GM23338 (cell line): ENCODE measurements around the gene PKD1. TPM values are rescaled to one million over a fixed set of nuclear protein-coding genes. Genes with fewer than 3 reads are reported as not detected.

Source experiments
- ATAC-seq: fragments of 200-7000 bp; cut with Tn5 transposase; 3 replicates; pipeline ENCODE4 v1.9.1; 2020
- DNase-seq: peaks from one replicate; pipeline ENCODE4 v3.0.0-alpha.2; 2015; ENCODE audit warnings: low spot score
- H2AFZ ChIP-seq: fragments of 200-600 bp; sonication (generic); 2 replicates; pipeline ENCODE4 v1.8.0; 2016; ENCODE audit warnings: antibody characterized with exemption, mild to moderate bottlenecking, moderate library complexity
- H3F3A ChIP-seq: fragments of 200-600 bp; sonication (generic); replicated peaks from 2 replicates; pipeline ENCODE4 v1.8.0; 2017; ENCODE audit warnings: antibody characterized with exemption, mixed run types, low read depth
- H3K27ac ChIP-seq: fragments of 200-600 bp; sonication (generic); 2 replicates; pipeline ENCODE4 v1.6.1; 2016; ENCODE audit warnings: low read depth
- H3K27me3 ChIP-seq: fragments of 200-600 bp; sonication (generic); 2 replicates; pipeline ENCODE4 v1.8.0; 2016; ENCODE audit warnings: mild to moderate bottlenecking, mixed run types, moderate library complexity; ENCODE audit not compliant: insufficient read depth
- H3K36me3 ChIP-seq: fragments of 200-600 bp; sonication (generic); 2 replicates; pipeline ENCODE4 v1.8.0; 2016; ENCODE audit warnings: mild to moderate bottlenecking; ENCODE audit not compliant: insufficient read depth
- H3K4me1 ChIP-seq: fragments of 200-600 bp; sonication (generic); 2 replicates; pipeline ENCODE4 v1.8.0; 2016; ENCODE audit warnings: mild to moderate bottlenecking, moderate library complexity; ENCODE audit not compliant: insufficient read depth
- H3K4me2 ChIP-seq: fragments of 200-600 bp; sonication (generic); 2 replicates; pipeline ENCODE4 v1.7.1; 2017; ENCODE audit warnings: mixed run types
- H3K4me3 ChIP-seq: fragments of 200-600 bp; sonication (generic); 2 replicates; pipeline ENCODE4 v1.6.1; 2016; ENCODE audit warnings: mixed run types
- H3K79me2 ChIP-seq: fragments of 200-600 bp; sonication (generic); replicated peaks from 2 replicates; pipeline ENCODE4 v1.8.0; 2017; ENCODE audit warnings: mild to moderate bottlenecking; ENCODE audit not compliant: insufficient read depth
- H3K9me2 ChIP-seq: fragments of 200-600 bp; sonication (generic); 2 replicates; pipeline ENCODE4 v1.8.0; 2017; ENCODE audit not compliant: insufficient read depth
- H4K20me1 ChIP-seq: fragments of 200-600 bp; sonication (generic); replicated peaks from 2 replicates; pipeline ENCODE4 v1.8.0; 2017; ENCODE audit warnings: mild to moderate bottlenecking; ENCODE audit not compliant: insufficient read depth
- H3K27ac Mint-ChIP-seq: 2 replicates; pipeline ENCODE4 v1.8.0; 2020; ENCODE audit warnings: inconsistent platforms, mild to moderate bottlenecking, moderate library complexity, mixed read lengths
- H3K27me3 Mint-ChIP-seq: 3 replicates; pipeline ENCODE4 v1.8.0; 2022; ENCODE audit warnings: low read depth, mild to moderate bottlenecking, moderate library complexity, mixed read lengths, inconsistent platforms; ENCODE audit not compliant: insufficient read depth, poor library complexity
- H3K36me3 Mint-ChIP-seq: 3 replicates; pipeline ENCODE4 v1.8.0; 2021; ENCODE audit warnings: low read depth, mild to moderate bottlenecking, inconsistent platforms, moderate library complexity, mixed read lengths
- H3K4me1 Mint-ChIP-seq: 3 replicates; pipeline ENCODE4 v1.8.0; 2020; ENCODE audit warnings: mild to moderate bottlenecking, inconsistent platforms, mixed read lengths
- H3K4me3 Mint-ChIP-seq: 3 replicates; pipeline ENCODE4 v1.8.0; 2021; ENCODE audit warnings: moderate library complexity, mild to moderate bottlenecking, inconsistent platforms, mixed read lengths
- H3K9me3 Mint-ChIP-seq: 3 replicates; pipeline ENCODE4 v1.8.0; 2020; ENCODE audit warnings: moderate library complexity, mild to moderate bottlenecking, inconsistent platforms, mixed read lengths
- CREB1 ChIP-seq: fragments of 250-450 bp; sonication (Bioruptor Pico); IDR thresholded peaks from 2 replicates; pipeline ENCODE4 v1.5.0; 2020; ENCODE audit warnings: low read depth, mild to moderate bottlenecking, moderate library complexity
- ETS1 ChIP-seq: IDR thresholded peaks from 2 replicates; pipeline ENCODE4 v1.6.1; 2016; ENCODE audit warnings: antibody characterized with exemption
- EZH2 ChIP-seq: fragments of 200-600 bp; sonication (generic); IDR thresholded peaks from one replicate; pipeline ENCODE4 v1.8.0; 2017; ENCODE audit warnings: antibody characterized with exemption, mild to moderate bottlenecking, low read depth; ENCODE audit not compliant: unreplicated experiment
- EZH2phosphoT487 ChIP-seq: fragments of 200-600 bp; sonication (generic); IDR thresholded peaks from one replicate; pipeline ENCODE4 v1.8.1; 2018; ENCODE audit warnings: antibody characterized with exemption; ENCODE audit not compliant: unreplicated experiment
- JUNB ChIP-seq: IDR thresholded peaks from one replicate; pipeline ENCODE4 v1.6.1; 2016; ENCODE audit warnings: antibody characterized with exemption; ENCODE audit not compliant: unreplicated experiment
- NANOG ChIP-seq: IDR thresholded peaks from 2 replicates; pipeline ENCODE4 v1.6.1; 2016; ENCODE audit warnings: antibody characterized with exemption, borderline replicate concordance
- POLR2AphosphoS5 ChIP-seq: IDR thresholded peaks from 2 replicates; pipeline ENCODE4 v1.6.1; 2016; ENCODE audit warnings: antibody characterized with exemption, low read depth
- REST ChIP-seq: IDR thresholded peaks from one replicate; pipeline ENCODE4 v1.6.1; 2018; ENCODE audit warnings: antibody characterized with exemption; ENCODE audit not compliant: unreplicated experiment
- STAT1 ChIP-seq: IDR thresholded peaks from one replicate; pipeline ENCODE4 v1.6.1; 2016; ENCODE audit warnings: antibody characterized with exemption; ENCODE audit not compliant: unreplicated experiment
- ZNF114 ChIP-seq: fragments of 250-450 bp; sonication (Bioruptor Pico); IDR thresholded peaks from 2 replicates; pipeline ENCODE4 v1.5.0; 2020; ENCODE audit warnings: mild to moderate bottlenecking, moderate library complexity
- ZNF331 ChIP-seq: fragments of 250-450 bp; sonication (Bioruptor Pico); IDR thresholded peaks from 2 replicates; pipeline ENCODE4 v1.5.0; 2020; ENCODE audit warnings: low read depth, mild to moderate bottlenecking, moderate library complexity
- polyA plus RNA-seq: library from polyadenylated mRNA; unstranded; fragments of >200 nt; fragmentation: Nextera tagmentation; extraction: Ambion mirVana; gene quantifications from 2 replicates; pipeline ENCODE4 v1.2.1, GENCODE V29; 2016
- total RNA-seq: library from RNA; depleted of rRNA; stranded (reverse); fragments of >200 nt; shearing (Covaris generic); gene quantifications from 2 replicates; pipeline ENCODE4 v1.2.3, GENCODE V29; 2014
- TF ChIP-seq, protein P1 (sequence below), 2 experiments: fragments of 200-600 bp in 1 of 2; sonication (generic) in 1 of 2; conservative IDR thresholded peaks; 2 replicates each; pipeline versions ENCODE4 v1.5.1 to v1.6.1; 2016 to 2017; ENCODE audit warnings: antibody characterized with exemption in 2 of 2, low read depth in 2 of 2, mild to moderate bottlenecking in 2 of 2, moderate library complexity in 1 of 2
- TF ChIP-seq, protein P2 (sequence below): fragments of 250-450 bp; sonication (Bioruptor Pico); IDR thresholded peaks from 2 replicates; pipeline ENCODE4 v1.5.0; 2020; ENCODE audit warnings: mild to moderate bottlenecking, moderate library complexity

PKD1 gene
- total and polyA plus RNA-seq, 2 experiments from 2014 or later, result 21.1 to 107 TPM

DNA sequence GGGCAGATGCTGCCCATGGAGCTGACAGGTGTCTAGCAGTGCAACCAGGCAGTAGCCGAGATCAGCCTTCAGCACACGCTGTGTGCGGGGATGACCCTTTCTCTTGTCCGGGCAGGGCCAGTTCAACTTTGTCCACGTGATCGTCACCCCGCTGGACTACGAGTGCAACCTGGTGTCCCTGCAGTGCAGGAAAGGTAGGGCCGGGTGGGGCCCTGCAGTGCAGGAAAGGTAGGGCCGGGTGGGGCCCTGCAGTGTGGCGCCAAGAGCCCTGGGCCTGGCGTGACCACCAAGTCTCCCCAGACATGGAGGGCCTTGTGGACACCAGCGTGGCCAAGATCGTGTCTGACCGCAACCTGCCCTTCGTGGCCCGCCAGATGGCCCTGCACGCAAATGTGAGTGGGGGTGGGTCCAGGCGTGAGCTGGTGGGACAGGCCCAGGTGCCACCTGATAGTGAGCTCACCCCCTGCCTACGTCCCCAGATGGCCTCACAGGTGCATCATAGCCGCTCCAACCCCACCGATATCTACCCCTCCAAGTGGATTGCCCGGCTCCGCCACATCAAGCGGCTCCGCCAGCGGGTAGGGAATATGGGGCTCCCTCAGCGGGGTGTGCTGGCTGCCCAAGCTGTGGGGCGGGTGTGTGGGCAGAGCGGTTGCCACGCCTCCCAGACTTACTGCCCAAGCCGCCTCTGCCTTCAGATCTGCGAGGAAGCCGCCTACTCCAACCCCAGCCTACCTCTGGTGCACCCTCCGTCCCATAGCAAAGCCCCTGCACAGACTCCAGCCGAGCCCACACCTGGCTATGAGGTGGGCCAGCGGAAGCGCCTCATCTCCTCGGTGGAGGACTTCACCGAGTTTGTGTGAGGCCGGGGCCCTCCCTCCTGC is 47.7 kb downstream of the PKD1 start:
- H3K9me2 ChIP-seq, result no peaks in the 10 kb centered on the region
- H4K20me1 ChIP-seq, result no peaks in the 10 kb centered on the region; the same call in 1 of the 2 replicates
- H3K27me3 ChIP-seq, result no peaks in the 10 kb centered on the region
- no peak overlapping the region for H3K27ac ChIP-seq
- peaks cover 12% of the 10 kb centered on the region; the same call in 1 of the 2 replicates for H3F3A ChIP-seq
- H3K4me1 Mint-ChIP-seq, result no peaks in the 10 kb centered on the region
- H3K27me3 Mint-ChIP-seq, result peaks cover 14% of the 10 kb centered on the region
- H3K27ac Mint-ChIP-seq, result no peak overlapping the region
- ATAC-seq (no peak), DNase-seq (no peak)
- peaks cover 5% of the 10 kb centered on the region; the same call in 2 of the 3 replicates for H3K36me3 Mint-ChIP-seq
- TF ChIP-seq CREB1 (CRISPR knock-in tag) (no peak), JUNB (no peak), ZNF331 (CRISPR knock-in tag) (no peak), ETS1 (no peak), REST (no peak), NANOG (no peak), POLR2AphosphoS5 (no peak), EZH2phosphoT487 (no peak), EZH2 (no peak), STAT1 (no peak), ZNF114 (no peak)
- TF ChIP-seq, protein P1, sequence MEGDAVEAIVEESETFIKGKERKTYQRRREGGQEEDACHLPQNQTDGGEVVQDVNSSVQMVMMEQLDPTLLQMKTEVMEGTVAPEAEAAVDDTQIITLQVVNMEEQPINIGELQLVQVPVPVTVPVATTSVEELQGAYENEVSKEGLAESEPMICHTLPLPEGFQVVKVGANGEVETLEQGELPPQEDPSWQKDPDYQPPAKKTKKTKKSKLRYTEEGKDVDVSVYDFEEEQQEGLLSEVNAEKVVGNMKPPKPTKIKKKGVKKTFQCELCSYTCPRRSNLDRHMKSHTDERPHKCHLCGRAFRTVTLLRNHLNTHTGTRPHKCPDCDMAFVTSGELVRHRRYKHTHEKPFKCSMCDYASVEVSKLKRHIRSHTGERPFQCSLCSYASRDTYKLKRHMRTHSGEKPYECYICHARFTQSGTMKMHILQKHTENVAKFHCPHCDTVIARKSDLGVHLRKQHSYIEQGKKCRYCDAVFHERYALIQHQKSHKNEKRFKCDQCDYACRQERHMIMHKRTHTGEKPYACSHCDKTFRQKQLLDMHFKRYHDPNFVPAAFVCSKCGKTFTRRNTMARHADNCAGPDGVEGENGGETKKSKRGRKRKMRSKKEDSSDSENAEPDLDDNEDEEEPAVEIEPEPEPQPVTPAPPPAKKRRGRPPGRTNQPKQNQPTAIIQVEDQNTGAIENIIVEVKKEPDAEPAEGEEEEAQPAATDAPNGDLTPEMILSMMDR (conservative IDR thresholded peaks at IDR 0.05; ENCODE audit: low read depth in 2 of 2), result no peak
- TF ChIP-seq, protein P2, sequence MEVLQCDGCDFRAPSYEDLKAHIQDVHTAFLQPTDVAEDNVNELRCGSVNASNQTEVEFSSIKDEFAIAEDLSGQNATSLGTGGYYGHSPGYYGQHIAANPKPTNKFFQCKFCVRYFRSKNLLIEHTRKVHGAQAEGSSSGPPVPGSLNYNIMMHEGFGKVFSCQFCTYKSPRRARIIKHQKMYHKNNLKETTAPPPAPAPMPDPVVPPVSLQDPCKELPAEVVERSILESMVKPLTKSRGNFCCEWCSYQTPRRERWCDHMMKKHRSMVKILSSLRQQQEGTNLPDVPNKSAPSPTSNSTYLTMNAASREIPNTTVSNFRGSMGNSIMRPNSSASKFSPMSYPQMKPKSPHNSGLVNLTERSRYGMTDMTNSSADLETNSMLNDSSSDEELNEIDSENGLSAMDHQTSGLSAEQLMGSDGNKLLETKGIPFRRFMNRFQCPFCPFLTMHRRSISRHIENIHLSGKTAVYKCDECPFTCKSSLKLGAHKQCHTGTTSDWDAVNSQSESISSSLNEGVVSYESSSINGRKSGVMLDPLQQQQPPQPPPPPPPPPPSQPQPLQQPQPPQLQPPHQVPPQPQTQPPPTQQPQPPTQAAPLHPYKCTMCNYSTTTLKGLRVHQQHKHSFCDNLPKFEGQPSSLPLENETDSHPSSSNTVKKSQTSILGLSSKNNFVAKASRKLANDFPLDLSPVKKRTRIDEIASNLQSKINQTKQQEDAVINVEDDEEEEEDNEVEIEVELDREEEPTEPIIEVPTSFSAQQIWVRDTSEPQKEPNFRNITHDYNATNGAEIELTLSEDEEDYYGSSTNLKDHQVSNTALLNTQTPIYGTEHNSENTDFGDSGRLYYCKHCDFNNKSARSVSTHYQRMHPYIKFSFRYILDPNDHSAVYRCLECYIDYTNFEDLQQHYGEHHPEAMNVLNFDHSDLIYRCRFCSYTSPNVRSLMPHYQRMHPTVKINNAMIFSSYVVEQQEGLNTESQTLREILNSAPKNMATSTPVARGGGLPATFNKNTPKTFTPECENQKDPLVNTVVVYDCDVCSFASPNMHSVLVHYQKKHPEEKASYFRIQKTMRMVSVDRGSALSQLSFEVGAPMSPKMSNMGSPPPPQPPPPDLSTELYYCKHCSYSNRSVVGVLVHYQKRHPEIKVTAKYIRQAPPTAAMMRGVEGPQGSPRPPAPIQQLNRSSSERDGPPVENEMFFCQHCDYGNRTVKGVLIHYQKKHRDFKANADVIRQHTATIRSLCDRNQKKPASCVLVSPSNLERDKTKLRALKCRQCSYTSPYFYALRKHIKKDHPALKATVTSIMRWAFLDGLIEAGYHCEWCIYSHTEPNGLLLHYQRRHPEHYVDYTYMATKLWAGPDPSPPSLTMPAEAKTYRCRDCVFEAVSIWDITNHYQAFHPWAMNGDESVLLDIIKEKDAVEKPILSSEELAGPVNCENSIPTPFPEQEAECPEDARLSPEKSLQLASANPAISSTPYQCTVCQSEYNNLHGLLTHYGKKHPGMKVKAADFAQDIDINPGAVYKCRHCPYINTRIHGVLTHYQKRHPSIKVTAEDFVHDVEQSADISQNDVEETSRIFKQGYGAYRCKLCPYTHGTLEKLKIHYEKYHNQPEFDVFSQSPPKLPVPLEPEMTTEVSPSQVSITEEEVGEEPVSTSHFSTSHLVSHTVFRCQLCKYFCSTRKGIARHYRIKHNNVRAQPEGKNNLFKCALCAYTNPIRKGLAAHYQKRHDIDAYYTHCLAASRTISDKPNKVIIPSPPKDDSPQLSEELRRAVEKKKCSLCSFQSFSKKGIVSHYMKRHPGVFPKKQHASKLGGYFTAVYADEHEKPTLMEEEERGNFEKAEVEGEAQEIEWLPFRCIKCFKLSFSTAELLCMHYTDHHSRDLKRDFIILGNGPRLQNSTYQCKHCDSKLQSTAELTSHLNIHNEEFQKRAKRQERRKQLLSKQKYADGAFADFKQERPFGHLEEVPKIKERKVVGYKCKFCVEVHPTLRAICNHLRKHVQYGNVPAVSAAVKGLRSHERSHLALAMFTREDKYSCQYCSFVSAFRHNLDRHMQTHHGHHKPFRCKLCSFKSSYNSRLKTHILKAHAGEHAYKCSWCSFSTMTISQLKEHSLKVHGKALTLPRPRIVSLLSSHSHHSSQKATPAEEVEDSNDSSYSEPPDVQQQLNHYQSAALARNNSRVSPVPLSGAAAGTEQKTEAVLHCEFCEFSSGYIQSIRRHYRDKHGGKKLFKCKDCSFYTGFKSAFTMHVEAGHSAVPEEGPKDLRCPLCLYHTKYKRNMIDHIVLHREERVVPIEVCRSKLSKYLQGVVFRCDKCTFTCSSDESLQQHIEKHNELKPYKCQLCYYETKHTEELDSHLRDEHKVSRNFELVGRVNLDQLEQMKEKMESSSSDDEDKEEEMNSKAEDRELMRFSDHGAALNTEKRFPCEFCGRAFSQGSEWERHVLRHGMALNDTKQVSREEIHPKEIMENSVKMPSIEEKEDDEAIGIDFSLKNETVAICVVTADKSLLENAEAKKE (CRISPR knock-in tag), result no peak
- H3K4me1 ChIP-seq, result peaks cover 4% of the 10 kb centered on the region; the same call in 1 of the 2 replicates
- H3K4me3 Mint-ChIP-seq, result no peak overlapping the region
- H3K9me3 Mint-ChIP-seq, result no peaks in the 10 kb centered on the region
- no peaks in the 10 kb centered on the region for H3K79me2 ChIP-seq
- no peak overlapping the region for H3K4me2 ChIP-seq
- no peak overlapping the region for H2AFZ ChIP-seq
- no peaks in the 10 kb centered on the region for H3K36me3 ChIP-seq
- H3K4me3 ChIP-seq, result no peak overlapping the region
